B cell (primary cell): Measurements from ENCODE around the gene RFC2. TPM values are rescaled to one million over a fixed set of nuclear protein-coding genes. Genes with fewer than 3 reads are reported as not detected.

Experiments used
- ATAC-seq: fragments of 200-7000 bp; cut with Tn5 transposase; one replicate; pipeline ENCODE4 v1.10.0; 2021; ENCODE audit warnings: low read depth, mild to moderate bottlenecking, moderate number of reproducible peaks, moderate library complexity
- CTCF ChIA-PET: fragments of 350-600 bp; sonication (Branson Sonifier 250); formaldehyde crosslinking; loops from one replicate; lab custom pipeline; 2021; ENCODE audit warnings: antibody characterized with exemption, inconsistent platforms; lab: Charles Lee
- POLR2A ChIA-PET: fragments of 350-600 bp; sonication (Branson Sonifier 250); formaldehyde crosslinking; loops from one replicate; lab custom pipeline; 2021; ENCODE audit warnings: antibody characterized with exemption; lab: Charles Lee
- DNase-seq: peaks from one replicate; pipeline ENCODE4 v3.0.0; 2013
- H2AFZ ChIP-seq: 2 replicates; pipeline ENCODE4 v1.6.1; 2012; ENCODE audit warnings: mild to moderate bottlenecking, low read depth, low read length; ENCODE audit not compliant: insufficient read depth, poor library complexity, severe bottlenecking
- H3K27ac ChIP-seq, 2 donors: 1 replicate in 1 of 2; 2 replicates in 1 of 2; pipeline ENCODE4 v1.5.1; 2012 to 2013; ENCODE audit warnings: low read length in 2 of 2, mild to moderate bottlenecking in 2 of 2, moderate library complexity in 1 of 2
- H3K27me3 ChIP-seq, 4 experiments: fragments of 200-600 bp in 1 of 4; sonication (generic) in 1 of 4; replicated peaks in 1 of 4; 1 replicate in 2 of 4; 2 replicates in 2 of 4; pipeline versions ENCODE4 v1.6.1 to v1.7.0; 2013 to 2016; ENCODE audit warnings: low read length in 3 of 4, mild to moderate bottlenecking in 2 of 4, mixed read lengths in 1 of 4, moderate library complexity in 1 of 4; ENCODE audit not compliant: insufficient read depth in 4 of 4, control insufficient read depth in 3 of 4; ENCODE audit errors: control extremely low read depth in 1 of 4
- H3K36me3 ChIP-seq, 2 experiments: replicated peaks in 1 of 2; 1 replicate in 1 of 2; 2 replicates in 1 of 2; pipeline versions ENCODE4 v1.6.1 to v1.7.1; 2013; ENCODE audit warnings: low read length in 1 of 2; ENCODE audit not compliant: insufficient read depth in 2 of 2, control insufficient read depth in 1 of 2; ENCODE audit errors: control extremely low read depth in 1 of 2, extremely low read depth in 1 of 2
- H3K4me1 ChIP-seq, 2 donors: fragments of 200-600 bp in 1 of 2; sonication (generic) in 1 of 2; 1 replicate in 1 of 2; 2 replicates in 1 of 2; pipeline versions ENCODE4 v1.5.1 to v1.6.1; 2013 to 2017; ENCODE audit warnings: low read length in 2 of 2; ENCODE audit not compliant: control insufficient read depth in 2 of 2, insufficient read depth in 2 of 2
- H3K4me2 ChIP-seq: replicated peaks from 2 replicates; pipeline ENCODE3; 2012; ENCODE audit warnings: mild to moderate bottlenecking, low read depth, low read length; ENCODE audit not compliant: poor library complexity, severe bottlenecking
- H3K4me3 ChIP-seq, 5 experiments: fragments of 200-600 bp in 1 of 5; sonication (generic) in 1 of 5; 1 replicate in 3 of 5; 2 replicates in 2 of 5; pipeline versions ENCODE4 v1.5.1 to v1.7.0; 2011 to 2016; ENCODE audit warnings: low read length in 4 of 5, mild to moderate bottlenecking in 4 of 5, low read depth in 2 of 5, control low read depth in 1 of 5, moderate library complexity in 1 of 5; ENCODE audit not compliant: insufficient read depth in 1 of 5; ENCODE audit errors: control extremely low read depth in 1 of 5, extremely low read depth in 1 of 5
- H3K79me2 ChIP-seq: fragments of 200-600 bp; sonication (generic); one replicate; pipeline ENCODE4 v1.6.0; 2016; ENCODE audit warnings: low read length; ENCODE audit not compliant: control insufficient read depth, insufficient read depth
- H3K9ac ChIP-seq: fragments of 200-600 bp; sonication (generic); 2 replicates; pipeline ENCODE4 v1.6.1; 2017; ENCODE audit warnings: mild to moderate bottlenecking, low read length, moderate library complexity
- H3K9me3 ChIP-seq, 3 donors: one replicate each; pipeline versions ENCODE4 v1.6.1 to v1.7.1; 2013; ENCODE audit warnings: low read length in 2 of 3; ENCODE audit not compliant: control insufficient read depth in 2 of 3, insufficient read depth in 1 of 3; ENCODE audit errors: control extremely low read depth in 1 of 3
- H4K20me1 ChIP-seq: 2 replicates; pipeline ENCODE4 v1.6.0; 2012; ENCODE audit warnings: mild to moderate bottlenecking, low read length; ENCODE audit not compliant: insufficient read depth, control insufficient read depth, poor library complexity, severe bottlenecking
- H3K27ac Mint-ChIP-seq: one replicate; pipeline ENCODE4 v1.8.0; 2021; ENCODE audit warnings: mixed read lengths
- H3K27me3 Mint-ChIP-seq: one replicate; pipeline ENCODE4 v1.8.0; 2021; ENCODE audit warnings: mixed read lengths
- H3K4me1 Mint-ChIP-seq: one replicate; pipeline ENCODE4 v1.8.0; 2021; ENCODE audit warnings: mixed read lengths
- H3K4me3 Mint-ChIP-seq: one replicate; pipeline ENCODE4 v1.8.0; 2021; ENCODE audit warnings: mixed read lengths
- H3K9me3 Mint-ChIP-seq: one replicate; pipeline ENCODE4 v1.8.0; 2022; ENCODE audit warnings: mixed read lengths; ENCODE audit not compliant: insufficient read depth
- CTCF ChIP-seq: fragments of 200-600 bp; IDR thresholded peaks from one replicate; pipeline ENCODE4 v1.8.0; 2022; ENCODE audit warnings: antibody characterized with exemption, mild to moderate bottlenecking
- EZH2 ChIP-seq: IDR thresholded peaks from 2 replicates; pipeline ENCODE4 v1.6.1; 2012; ENCODE audit warnings: borderline replicate concordance, low read depth, mild to moderate bottlenecking, moderate library complexity, low read length; ENCODE audit not compliant: insufficient read depth, poor library complexity, severe bottlenecking
- WGBS: methylation state at CpG from one replicate; pipeline ENCODE4 v1.1.5; 2013; ENCODE audit warnings: missing lambda C conversion rate; ENCODE audit not compliant: insufficient coverage; 5-methylcytosine and 5-hydroxymethylcytosine counted together
- intact Hi-C: fragments of 100-400 bp; cut with micrococcal nuclease; formaldehyde crosslinking; loops from one replicate; pipeline ENCODE4 v1.10.0; 2022
- polyA plus RNA-seq: library from polyadenylated mRNA; depleted of rRNA; stranded (reverse); fragments of >200 nt; gene quantifications from 2 replicates; pipeline ENCODE4 v1.2.3, GENCODE V29; 2012
- total RNA-seq, 2 donors: library from RNA; stranded (reverse); fragments of 120-200 nt in 1 of 2; gene quantifications; 1 replicate in 1 of 2; 2 replicates in 1 of 2; pipeline versions ENCODE4 v1.2.3 to v1.2.4, GENCODE V29; 2013 to 2022

RFC2 gene
- total and polyA plus RNA-seq, 2 donors (not counting 1 experiment from before 2014, with no cell fraction given) = 20.2 to 36.4 TPM

GRCh38 chr7:74203956-74204618 is 50.1 kb downstream of the RFC2 start:
- H3K9ac ChIP-seq = no peak overlapping the region
- intact Hi-C loops = no loop called here
- H3K4me1 Mint-ChIP-seq = peaks cover 41% of the 10 kb centered on the region
- 100% methylated on average over 1 of the region's 1 CpG for WGBS
- H3K9me3 ChIP-seq = no peaks in the 10 kb centered on the region
- no peaks in the 10 kb centered on the region for H3K9me3 Mint-ChIP-seq
- no peak overlapping the region for H3K4me3 Mint-ChIP-seq
- no peaks in the 10 kb centered on the region for H3K27me3 Mint-ChIP-seq
- H3K27ac ChIP-seq = no peak overlapping the region
- CTCF ChIA-PET = interaction anchor here (0.6 to 8.8 kb wide), 12 partner anchors 27 to 199 kb away, joined by 3 to 246 read pairs (median 4); no protein-coding TSS in a partner anchor
- H3K36me3 ChIP-seq = no peaks in the 10 kb centered on the region
- no peaks in the 10 kb centered on the region for H3K27me3 ChIP-seq
- POLR2A ChIA-PET = interaction anchor here (2.8 kb wide), 1 partner anchor 86 kb away, joined by 7 read pairs; the partner anchor contains the start of gene CLIP2
- TF ChIP-seq CTCF (no peak), EZH2 (no peak)
- H3K4me1 ChIP-seq = peaks cover 23 to 42% of the 10 kb centered on the region in 2 donors
- H4K20me1 ChIP-seq = no peaks in the 10 kb centered on the region
- H3K27ac Mint-ChIP-seq = no peak overlapping the region
- H3K4me2 ChIP-seq = peak overlapping the region; percentile 37
- H3K79me2 ChIP-seq = peaks cover 26% of the 10 kb centered on the region
- ATAC-seq = no peak
- no peak overlapping the region for H3K4me3 ChIP-seq
- no peak overlapping the region for H2AFZ ChIP-seq
- no peak for DNase-seq
